Prostate gland (tissue), 2 donors: ENCODE measurements around the gene BMP8B.

Source experiments
- CTCF ChIP-seq, 4 experiments: fragments of 200-600 bp in 2 of 4; fragments of 450-650 bp in 2 of 4; sonication (generic) in 2 of 4; IDR thresholded peaks; 1 replicate in 3 of 4; 2 replicates in 1 of 4; pipeline ENCODE4 v1.5.1; 2016 to 2019; ENCODE audit warnings: antibody characterized with exemption in 4 of 4, mild to moderate bottlenecking in 2 of 4, moderate library complexity in 2 of 4
- POLR2AphosphoS5 ChIP-seq: sonication (generic); formaldehyde crosslinking; IDR thresholded peaks from one replicate; pipeline ENCODE4 v1.6.1; 2017; ENCODE audit warnings: antibody characterized with exemption

- no peak for TF ChIP-seq CTCF (IDR thresholded peaks at IDR 0.05)
- no peak for TF ChIP-seq POLR2AphosphoS5
Measured at GRCh38 chr1:39833121-39833520, 44.5 kb upstream of the BMP8B start.
